GM11168 (cell line): ENCODE data around the gene TRNT1.

Experiments used
- in situ Hi-C: fragments of 300-500 bp; cut with MboI; formaldehyde crosslinking; loops from one replicate; pipeline ENCODE4 v1.12.0; 2022; ENCODE audit warnings: low sequenced_read_pairs; ENCODE audit not compliant: unreplicated experiment

The TRNT1 gene

DNA sequence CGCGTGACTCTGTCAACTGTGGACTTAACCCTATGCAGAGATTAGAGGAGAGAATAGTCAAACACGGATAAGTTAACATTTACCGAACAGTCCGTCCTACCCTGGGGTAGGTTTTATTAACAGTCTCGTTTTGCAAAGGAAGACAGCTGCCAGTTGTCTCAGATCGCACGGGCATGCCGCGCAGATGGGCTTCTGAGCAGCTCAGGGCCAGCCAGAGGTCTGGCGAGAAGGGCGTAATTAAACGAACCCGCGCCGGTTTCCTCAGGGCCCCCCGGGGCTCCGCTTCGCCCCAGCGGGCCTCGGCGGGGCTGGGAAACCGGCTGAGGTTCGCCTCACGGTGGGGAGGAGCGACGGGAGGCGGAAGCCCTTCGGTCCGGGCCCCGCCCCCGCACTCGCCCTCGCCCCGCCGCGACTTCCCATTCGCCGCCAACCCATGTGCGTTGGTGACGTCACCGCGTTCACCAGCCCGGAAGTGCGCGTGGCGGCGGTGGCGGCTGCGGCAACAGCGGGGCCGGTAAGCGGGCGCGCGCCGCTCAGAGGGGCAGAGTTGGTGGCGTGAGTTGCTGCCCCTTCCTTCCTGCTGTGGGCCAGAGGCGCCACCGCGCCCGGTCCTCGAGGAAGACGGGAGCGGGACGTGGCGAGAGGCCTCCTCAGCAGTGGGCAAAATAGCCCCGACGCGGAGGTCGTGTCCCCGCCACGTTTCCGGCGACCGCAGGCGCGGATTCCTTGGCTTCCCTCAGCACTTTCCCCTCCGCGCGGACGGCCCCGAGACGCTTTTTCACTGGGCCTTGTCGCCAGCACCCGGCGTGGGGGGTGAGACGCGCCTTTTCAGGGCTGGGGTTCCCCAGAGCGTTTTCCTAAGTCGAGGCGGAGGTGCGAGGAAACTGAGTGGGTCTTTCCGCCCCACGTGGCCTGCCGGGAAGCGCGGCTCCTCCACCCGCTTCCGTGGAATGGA, at the start of gene TRNT1:
Gene TRNT1, plus strand, starts transcription at position 464 of the 955 bp plus-strand sequence. CDS start 2,101 bp downstream, outside the sequence.
- in situ Hi-C loops: no loop called here

DNA sequence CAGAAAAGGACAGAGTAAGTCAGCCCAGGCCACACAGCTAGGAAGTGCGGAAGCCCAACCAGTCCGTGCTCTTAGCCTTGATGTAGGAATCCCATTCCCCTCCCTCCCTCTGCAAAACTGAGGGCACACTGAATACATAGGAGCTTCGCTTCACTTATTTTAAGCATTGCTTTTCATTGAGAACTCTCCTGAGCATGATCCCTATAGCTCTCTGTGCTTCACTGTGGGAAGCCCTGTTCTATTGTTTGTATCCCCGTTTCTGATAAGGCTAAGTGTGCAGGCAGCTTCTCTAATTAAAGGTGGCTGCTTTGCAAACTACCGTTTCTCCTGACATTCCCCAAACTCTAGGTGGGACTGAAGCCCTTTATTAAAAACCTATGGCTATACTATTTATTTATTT, 46.4 kb upstream of the TRNT1 start:
- in situ Hi-C loops: no loop called here

DNA sequence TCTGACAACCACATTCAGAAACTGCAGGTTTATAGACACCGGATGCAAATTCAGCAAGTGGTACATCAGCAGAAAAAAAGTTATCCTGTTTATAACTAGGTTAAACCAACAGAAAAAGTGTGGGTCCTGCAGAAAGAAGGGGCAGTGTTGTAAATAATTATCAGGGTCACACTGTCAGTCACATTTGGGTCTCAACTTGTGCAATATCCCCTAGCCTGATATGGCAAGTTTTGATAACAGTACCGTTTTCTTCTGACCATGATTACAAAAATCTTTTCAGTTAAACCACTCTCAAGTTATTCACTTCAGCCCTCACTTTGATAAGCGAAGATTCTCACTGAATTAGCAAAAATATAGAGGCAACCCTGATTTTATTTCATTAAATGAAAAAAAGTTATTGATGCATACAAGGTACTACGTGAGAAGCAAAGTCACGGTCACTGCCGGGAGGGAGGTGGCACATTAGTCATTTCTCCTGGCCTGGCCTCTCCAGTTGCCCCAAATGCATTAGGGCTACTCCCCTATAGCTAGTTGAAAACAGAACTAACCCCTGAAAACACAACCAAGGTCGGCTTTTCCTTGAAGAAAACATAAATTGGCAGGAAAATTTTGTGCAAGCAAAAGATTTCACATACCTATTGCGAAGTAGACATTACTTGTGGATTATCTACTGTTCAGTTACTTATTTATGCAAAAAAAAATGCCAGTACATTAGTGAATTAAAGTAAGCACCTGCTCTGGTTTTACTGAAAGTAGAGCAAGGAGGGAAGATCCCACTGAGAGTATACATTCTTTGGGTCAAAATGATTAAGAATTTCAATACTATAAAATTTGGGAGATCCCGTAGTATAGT, 45.1 kb upstream of the TRNT1 start:
- in situ Hi-C loops: no loop called here

DNA sequence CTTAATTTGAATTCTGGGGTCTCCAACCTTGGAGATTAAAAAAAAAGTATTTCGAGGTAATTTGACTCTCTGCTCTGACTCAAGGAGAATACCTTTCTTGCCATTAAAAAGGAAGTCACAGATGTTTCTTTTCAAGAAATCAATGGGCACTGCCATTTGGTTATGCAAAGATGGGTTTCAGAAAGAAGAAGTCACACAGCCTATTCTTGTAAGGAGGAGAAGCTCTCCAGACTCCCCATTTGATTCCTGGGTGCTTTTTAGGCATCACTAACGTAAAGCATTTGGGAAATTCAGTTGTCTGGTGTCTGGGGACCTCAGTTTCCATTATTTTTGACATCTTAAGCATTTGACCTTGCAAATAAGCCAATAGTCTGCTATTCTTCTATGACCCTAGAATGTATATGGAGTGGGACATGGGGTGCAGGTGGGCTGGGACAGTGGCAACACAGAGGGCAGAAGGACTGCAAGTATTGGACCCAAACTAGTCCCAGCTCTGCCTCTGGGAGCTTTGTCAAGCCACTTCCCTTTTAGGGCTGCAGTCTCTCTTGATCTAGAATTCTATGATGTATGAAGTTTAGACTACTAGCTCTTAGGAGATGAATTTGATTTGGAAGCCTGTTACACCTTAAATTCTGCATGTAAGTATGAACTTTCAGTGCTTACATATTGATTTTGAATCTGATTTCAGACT, 44.4 kb upstream of the TRNT1 start:
- in situ Hi-C loops: no loop called here

DNA sequence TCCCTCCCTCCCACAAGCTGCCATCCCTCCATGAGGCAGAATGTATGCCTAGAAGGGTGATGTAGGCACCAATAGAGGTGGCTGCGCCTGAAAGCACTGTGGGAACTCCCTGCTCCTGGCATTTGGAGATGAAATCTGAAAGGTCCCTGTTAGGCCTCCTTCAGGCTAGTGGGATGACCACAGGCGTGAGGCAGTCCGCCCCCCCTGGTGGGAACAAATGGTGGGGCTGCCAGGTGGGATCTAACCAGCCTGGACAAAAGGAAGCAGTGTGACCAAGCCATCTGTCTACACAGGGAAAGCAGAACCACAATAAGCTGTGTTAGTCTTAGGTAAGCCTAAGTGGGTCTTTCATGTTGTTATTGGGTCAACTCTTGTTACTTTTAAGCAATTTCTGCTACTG, 41.9 kb upstream of the TRNT1 start:
- in situ Hi-C loops: no loop called here

DNA sequence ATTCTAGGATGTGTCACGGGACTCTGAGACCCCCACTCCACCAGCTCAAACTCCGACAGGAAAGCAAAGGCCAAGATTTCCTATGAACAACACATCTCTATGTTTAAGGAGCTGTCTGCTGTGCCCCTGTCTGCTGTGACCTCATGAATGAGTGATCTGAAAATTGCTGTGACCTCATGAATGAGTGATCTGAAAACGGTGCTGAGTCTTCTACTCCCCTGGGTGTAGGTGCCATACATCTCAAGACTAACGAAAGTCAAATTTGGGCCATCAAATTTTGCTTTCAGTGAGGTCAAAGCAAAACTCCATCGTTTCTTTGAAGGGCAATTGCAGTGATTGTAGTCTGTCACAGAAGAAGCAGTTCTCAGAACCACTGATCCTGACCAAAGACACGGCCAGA, 41.0 kb upstream of the TRNT1 start:
- in situ Hi-C loops: no loop called here

DNA sequence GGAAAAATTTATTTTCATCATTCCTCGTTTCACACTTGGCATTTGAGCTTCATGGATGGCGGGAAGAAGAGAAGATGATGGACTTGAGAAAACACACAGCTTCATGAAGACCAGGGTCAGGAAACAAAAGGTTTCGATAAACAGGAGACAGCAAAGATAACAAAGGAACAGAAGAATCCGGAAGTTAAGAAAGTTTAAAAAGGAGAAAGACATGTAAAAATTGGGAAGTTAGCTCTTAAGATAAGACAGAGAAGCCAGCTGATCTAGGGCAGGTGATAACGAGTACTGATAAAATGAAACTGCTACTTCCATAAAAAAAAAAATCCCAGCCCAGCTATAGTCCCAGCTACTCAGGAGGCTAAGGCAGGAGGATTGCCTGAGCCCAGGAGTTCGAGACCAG, 40.5 kb upstream of the TRNT1 start:
- in situ Hi-C loops: no loop called here

DNA sequence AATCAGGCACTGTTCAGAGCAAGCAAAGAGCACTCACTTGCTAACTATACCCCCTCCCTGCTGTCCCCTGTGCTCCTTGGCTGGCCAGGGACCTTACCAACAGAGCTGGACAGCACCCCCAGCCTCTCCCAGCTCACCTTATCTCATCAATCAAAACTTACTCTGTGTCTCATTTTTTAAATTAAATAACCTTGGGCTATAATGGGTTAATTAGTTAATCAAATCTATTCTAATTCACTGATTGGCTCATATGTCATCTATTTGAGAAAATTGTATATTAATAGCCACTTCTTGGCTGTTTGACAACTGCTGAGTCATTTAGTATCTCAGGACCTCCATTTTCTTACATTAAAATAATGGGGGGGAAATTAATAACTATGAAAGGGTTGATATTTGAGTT, 39.5 kb upstream of the TRNT1 start:
- in situ Hi-C loops: no loop called here

DNA sequence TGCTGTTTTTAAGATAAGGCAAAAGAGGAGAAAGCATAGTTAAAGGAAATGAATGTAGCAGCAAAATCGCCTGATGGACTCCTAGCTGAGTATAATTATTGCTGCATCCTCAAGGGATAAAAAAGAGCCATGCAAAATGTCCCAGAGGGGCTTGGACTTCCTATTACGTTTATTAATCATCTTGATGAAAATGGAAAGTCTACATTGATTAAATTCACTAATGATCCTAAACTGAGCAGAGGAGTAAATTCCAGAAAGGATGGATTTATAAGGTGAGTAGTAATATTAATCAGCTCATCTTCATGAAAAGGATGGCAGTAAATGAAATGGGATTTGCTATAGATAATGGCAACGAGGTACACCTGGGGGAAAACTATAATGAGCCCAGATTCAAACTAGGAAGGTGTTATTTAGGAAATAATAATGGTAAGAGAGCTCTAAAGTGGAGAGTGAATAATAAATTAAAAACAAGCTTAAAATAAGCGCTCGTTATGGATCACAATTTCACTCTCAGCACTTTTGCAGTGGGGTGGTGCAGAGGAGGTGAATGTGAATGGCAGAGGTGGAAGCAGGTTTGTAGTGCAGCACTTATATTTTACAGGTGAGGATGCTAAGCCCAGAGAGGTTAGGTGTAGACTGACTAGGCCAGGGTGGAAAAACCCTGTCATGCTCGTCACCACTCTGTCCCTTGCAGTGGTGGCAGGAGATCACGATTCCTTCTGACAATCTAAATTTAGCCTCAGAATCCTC, 38.8 kb upstream of the TRNT1 start:
- in situ Hi-C loops: no loop called here

DNA sequence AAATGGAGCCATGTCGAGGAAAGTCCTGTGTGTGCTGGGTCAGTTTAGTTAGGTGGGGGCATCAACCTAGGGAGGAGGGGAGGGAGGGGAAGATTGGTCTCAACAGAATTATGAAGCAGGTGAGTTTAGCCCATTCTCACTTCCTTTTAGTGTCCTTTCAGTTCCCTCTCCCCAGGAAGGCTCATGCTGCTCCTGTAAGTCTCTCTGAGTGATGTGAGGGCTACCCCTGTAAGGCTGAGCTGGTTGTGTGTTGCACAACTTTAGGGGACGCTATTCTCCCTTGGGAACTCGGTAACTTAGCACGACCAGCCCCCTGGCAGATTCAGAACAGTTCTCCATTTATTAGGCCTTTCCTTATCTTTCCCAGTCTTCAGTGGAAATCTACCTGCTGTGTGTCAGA, 37.7 kb upstream of the TRNT1 start:
- in situ Hi-C loops: no loop called here

DNA sequence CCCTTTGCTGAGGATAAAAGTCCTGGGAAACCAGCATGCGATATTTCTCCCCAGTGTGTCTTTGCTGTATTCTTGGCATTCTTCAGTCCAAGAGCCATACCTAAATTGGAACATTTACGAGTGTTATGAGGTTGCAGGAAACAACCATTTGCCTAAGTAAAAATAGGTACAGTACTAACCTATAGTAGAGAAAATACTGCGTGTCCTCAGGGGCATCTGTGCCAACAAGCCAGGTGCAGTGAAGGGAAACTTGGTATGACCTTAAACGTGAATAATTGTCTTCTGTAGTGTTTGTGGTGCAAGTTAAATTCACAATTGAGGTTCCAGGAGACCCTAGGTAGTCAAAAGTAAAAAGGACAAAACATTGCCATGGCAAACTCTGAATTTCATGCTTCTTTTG, 28.8 kb upstream of the TRNT1 start:
- in situ Hi-C loops: no loop called here

DNA sequence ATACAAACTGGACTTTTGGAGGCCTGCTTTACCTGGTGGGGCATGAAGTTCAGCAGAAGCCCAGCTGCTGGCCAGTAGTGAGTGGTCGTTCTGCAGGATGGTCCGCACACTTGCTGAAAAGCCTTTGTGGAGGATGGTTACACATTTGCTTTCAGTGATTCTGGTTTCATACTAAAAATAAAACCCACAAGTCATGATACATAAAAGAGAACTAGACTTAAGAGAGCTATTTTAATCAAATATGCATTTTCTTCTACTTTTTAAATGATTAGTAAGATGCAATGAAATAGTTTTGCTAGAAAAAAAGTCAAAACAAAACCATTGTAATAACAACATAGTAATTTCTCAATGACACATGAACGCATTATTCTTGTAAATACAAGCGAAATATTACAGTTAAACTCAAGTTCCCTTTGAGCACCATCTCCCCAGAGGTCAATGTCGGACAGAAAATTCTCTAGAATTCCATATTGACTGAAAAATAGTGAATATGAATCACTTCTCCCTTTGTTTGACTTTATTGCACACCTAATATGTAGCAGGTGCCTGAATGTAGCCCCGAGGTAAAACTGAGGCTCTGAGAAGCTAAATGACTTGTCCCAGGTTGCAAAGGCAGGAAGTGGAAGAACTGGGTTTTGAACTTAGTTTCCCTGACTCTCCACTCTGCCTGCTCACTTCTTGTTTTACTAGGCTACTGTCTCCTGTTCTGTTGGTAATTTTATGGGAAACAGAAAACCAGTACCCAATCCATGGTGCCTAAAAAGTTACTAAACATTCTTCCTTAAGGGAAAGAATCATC, 24.9 kb upstream of the TRNT1 start:
- in situ Hi-C loops: no loop called here

DNA sequence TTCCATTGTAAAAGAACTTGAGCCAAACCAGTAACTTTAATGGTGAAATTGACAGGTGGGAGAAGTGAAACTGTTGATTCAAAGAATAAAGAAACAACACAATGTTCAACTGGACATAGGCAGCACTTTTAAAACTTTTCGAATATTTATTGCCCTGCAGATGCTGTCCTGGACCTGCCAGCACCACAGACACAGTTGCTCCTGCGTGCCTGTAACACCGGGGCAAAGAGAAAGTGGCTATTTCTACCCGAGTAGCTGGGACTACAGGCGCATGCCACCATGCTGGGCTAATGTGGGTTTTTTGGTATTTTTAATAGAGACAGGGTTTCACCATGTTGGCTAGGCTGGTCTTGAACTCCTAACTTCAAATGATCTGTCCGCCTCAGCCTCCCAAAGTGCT, 24.0 kb upstream of the TRNT1 start:
- in situ Hi-C loops: no loop called here

DNA sequence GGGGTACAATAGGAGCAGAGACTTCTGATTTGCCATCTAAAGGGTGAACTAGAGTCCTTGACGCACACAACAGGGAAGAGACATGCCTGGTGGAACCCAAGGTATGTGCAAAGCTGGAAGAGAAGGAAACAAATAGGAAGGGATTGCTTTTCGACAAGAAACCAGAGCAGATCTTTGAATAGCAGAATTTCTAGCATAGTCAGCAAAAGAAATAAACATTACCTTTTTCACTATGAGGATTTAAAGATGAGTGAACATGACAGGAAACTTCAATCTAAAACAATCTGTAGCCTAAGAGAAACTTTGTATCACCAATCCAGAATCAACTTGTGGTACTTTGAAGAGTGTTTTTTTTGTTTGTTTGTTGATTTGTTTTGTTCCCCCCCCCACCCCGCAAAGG, 21.5 kb upstream of the TRNT1 start:
- in situ Hi-C loops: no loop called here

DNA sequence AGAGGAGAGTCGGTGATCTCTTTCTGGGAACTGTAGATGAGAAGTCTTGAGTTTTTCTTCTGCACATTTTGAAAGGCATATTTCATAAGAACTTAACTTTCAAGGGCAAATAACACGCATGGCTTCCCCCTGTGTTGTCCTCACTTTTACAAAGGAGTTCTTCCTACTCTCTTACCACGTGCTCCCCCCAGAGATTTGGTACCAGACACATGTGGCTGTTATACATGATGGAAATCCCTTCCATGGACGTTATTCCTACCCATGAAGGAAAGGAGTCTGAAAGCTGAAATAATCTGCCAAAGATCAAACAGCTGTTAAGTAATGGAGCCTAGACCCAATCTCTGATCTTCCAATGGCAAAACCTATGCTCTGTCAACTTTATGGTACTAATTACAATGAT, 20.9 kb upstream of the TRNT1 start:
- in situ Hi-C loops: no loop called here

DNA sequence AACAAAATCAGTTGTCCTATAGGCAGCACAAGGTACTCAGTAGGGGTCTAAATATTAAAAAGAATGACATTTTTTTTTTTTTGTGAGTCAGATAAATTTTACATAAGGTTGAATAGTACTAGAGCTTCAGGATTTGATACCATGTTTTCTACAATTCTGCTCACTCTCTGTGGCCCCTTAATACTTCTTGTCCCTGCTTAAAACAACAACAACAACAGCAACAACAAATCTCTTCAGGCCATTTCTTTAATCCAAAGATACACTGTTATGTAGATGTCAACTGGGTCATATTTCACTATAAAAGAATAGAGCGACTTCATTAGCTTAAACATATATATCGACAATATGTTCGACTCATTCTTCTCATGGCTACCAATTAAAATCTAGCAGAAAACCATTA, 19.6 kb upstream of the TRNT1 start:
- in situ Hi-C loops: no loop called here

DNA sequence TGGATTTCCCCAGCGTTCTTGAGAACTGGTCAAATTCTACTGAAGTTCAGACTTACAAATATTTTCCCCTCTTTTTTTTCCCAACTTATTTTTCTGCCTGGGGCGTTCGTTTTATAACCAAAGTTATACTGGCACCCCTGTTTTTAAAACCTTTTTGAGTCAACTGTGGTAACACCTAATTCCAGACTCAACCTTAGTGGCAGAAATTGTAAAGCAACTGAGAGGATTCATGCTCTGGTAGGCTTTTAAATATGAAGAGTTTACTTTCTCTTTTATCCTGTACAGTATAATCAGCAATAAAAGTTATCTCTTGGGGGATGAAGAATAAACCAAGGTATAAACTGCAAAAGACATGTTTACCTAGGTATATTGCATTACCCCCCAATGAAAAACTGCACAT, 18.9 kb upstream of the TRNT1 start:
- in situ Hi-C loops: no loop called here

DNA sequence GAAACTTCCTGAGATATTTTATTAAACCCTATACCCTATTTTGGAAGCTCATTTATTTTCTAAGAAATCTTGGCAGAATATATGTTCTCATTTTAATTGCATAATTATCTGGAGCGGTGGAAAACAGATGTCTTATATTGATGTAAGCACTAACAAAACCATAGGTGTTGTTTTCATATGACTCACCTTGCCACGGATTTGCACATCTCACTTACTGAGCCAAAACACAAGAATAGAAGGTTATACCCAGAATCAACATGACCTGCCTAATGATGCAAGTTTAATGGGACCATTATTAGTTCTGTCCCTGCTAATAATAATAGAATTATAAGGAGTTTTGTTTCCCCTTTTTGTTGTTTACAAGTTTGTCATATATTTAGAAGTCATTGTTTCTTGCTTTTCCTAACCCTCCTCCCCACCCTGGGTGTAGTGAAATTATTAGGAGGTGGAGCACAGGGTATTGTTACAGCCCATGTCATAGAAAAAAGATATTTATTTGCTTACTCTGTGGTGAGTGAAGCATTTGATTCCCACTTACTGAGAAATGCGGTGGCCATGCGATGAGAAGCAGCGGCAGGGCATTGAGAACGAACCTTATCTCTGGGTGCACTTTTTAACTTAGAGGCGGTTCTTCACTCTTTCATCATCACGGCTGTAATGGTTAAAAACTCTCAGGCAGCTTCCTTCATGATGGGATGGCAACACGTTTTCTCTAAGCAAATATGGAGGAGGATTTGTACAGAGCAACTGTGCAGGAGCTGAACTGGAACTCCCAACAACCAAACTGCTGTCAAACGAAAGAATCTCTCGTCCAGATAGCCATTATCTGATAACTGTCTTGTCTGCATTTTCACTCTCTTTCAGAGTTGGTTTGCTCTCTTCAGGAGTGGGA, 17.1 kb upstream of the TRNT1 start:
- in situ Hi-C loops: no loop called here
